ENCODE data around the gene LARGE1.

Gene LARGE1

DNA sequence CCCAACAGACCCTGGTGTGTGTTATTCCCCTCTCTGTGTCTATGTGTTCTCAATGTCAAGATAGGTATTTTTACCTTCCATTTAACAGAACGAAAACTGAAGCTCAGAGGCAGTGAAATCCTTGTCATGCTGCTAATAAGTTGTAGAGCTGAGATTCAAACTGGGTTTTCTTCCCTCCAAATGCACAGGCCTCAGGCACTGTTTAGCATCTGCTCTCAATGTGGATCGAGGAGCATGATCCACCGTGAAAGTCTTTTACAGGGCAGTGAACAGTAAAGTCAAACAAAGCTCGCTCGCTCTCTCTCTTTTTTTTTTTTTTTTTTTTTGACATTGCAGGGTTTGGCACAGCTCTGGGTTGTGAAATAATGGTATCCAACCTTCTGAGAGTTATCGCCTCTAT is 461.1 kb downstream of the LARGE1 start:
- H3K4me2 ChIP-seq (ENCODE audit: low read depth, low read length, poor library complexity, severe bottlenecking) = no peak overlapping the region
- H3K36me3 ChIP-seq (ENCODE audit: insufficient read depth, low read length) = no peaks in the 10 kb centered on the region
- TF ChIP-seq, protein P1, sequence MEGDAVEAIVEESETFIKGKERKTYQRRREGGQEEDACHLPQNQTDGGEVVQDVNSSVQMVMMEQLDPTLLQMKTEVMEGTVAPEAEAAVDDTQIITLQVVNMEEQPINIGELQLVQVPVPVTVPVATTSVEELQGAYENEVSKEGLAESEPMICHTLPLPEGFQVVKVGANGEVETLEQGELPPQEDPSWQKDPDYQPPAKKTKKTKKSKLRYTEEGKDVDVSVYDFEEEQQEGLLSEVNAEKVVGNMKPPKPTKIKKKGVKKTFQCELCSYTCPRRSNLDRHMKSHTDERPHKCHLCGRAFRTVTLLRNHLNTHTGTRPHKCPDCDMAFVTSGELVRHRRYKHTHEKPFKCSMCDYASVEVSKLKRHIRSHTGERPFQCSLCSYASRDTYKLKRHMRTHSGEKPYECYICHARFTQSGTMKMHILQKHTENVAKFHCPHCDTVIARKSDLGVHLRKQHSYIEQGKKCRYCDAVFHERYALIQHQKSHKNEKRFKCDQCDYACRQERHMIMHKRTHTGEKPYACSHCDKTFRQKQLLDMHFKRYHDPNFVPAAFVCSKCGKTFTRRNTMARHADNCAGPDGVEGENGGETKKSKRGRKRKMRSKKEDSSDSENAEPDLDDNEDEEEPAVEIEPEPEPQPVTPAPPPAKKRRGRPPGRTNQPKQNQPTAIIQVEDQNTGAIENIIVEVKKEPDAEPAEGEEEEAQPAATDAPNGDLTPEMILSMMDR (conservative IDR thresholded peaks at IDR 0.05; ENCODE audit: low read length) = no peak
- TF ChIP-seq EZH2phosphoT487 (IDR thresholded peaks at IDR 0.05; ENCODE audit: borderline replicate concordance) = no peak
- no peaks in the 10 kb centered on the region for H3K9me2 ChIP-seq (replicated peaks; ENCODE audit: low read depth, low read length)
- H3K79me2 ChIP-seq (ENCODE audit: insufficient read depth, low read length) = no peaks in the 10 kb centered on the region
- peaks cover 10% of the 10 kb centered on the region; the same call in 1 of the 2 replicates for H3K9me3 ChIP-seq (ENCODE audit: insufficient read depth, low read depth, low read length)
- no peaks in the 10 kb centered on the region for H4K20me1 ChIP-seq (ENCODE audit: insufficient read depth, low read length, poor library complexity, severe bottlenecking)
- H3K9ac ChIP-seq (ENCODE audit: low read depth, low read length, poor library complexity, severe bottlenecking) = no peak overlapping the region
- no peak overlapping the region for H2AFZ ChIP-seq (ENCODE audit: low read length)
- H3F3A ChIP-seq (ENCODE audit: low read depth) = no peaks in the 10 kb centered on the region
- H3K27me3 ChIP-seq (ENCODE audit: insufficient read depth, low read length, poor library complexity, severe bottlenecking) = no peaks in the 10 kb centered on the region
- no peak overlapping the region for H3K4me3 ChIP-seq (ENCODE audit: low read length, poor library complexity, severe bottlenecking)
- no peaks in the 10 kb centered on the region for H3K4me1 ChIP-seq (ENCODE audit: insufficient read depth, low read length, poor library complexity, severe bottlenecking)

DNA sequence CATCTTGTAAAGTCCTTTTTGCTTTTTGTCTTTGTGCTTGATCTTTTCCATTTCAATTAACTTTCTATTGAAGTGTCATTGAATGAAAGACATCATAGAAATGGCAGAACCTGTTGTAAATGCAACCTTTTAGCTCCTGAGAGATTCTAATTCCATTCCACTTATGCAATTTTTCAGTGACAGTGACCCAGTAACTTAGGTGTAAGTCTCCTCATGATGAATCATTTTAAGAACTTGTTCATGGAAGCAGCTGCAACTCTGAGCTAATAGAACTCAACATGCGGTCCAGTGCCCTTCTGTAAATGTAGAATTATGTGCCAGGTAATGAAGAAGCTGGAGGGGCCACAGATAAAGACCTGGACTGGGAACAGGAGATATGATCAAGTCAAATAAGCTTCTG is 463.8 kb downstream of the LARGE1 start:
- TF ChIP-seq EZH2phosphoT487 (IDR thresholded peaks at IDR 0.05; ENCODE audit: borderline replicate concordance) = no peak
- TF ChIP-seq, protein P1 (conservative IDR thresholded peaks at IDR 0.05; ENCODE audit: low read length) = no peak
- H3K36me3 ChIP-seq (ENCODE audit: insufficient read depth, low read length) = no peaks in the 10 kb centered on the region

DNA sequence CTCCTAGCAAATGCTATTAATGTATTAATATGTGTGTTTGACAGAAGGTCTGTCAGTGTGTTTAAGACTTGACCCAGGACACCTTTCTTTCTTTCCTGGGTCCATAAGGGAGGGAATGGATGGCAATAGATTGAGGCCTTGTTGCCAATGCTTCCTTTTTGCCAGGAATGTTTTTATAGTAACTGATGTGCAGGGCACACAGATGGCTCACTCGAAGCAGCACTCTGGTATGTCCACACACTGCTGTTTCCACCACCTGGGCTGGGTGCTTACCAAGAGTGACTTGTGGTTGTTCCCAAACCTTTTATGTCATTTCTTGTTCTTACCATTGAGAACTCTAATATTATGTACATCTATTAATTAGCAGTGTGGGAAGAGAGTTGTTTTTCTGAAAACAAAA is 465.2 kb downstream of the LARGE1 start:
- H3K36me3 ChIP-seq (ENCODE audit: insufficient read depth, low read length) = no peaks in the 10 kb centered on the region
- no peaks in the 10 kb centered on the region for H3K4me1 ChIP-seq (ENCODE audit: insufficient read depth, low read length, poor library complexity, severe bottlenecking)
- H3K4me2 ChIP-seq (ENCODE audit: low read depth, low read length, poor library complexity, severe bottlenecking) = no peak overlapping the region
- no peak overlapping the region for H3K9ac ChIP-seq (ENCODE audit: low read depth, low read length, poor library complexity, severe bottlenecking)
- H3K9me3 ChIP-seq (ENCODE audit: insufficient read depth, low read depth, low read length) = peaks cover 10% of the 10 kb centered on the region; the same call in 1 of the 2 replicates
- H3K79me2 ChIP-seq (ENCODE audit: insufficient read depth, low read length) = no peaks in the 10 kb centered on the region
- no peak for TF ChIP-seq EZH2phosphoT487 (IDR thresholded peaks at IDR 0.05; ENCODE audit: borderline replicate concordance)
- TF ChIP-seq, protein P1 (conservative IDR thresholded peaks at IDR 0.05; ENCODE audit: low read length) = no peak
- H3F3A ChIP-seq (ENCODE audit: low read depth) = no peaks in the 10 kb centered on the region
- H2AFZ ChIP-seq (ENCODE audit: low read length) = no peak overlapping the region
- H3K4me3 ChIP-seq (ENCODE audit: low read length, poor library complexity, severe bottlenecking) = no peak overlapping the region
- H4K20me1 ChIP-seq (ENCODE audit: insufficient read depth, low read length, poor library complexity, severe bottlenecking) = no peaks in the 10 kb centered on the region
- no peaks in the 10 kb centered on the region for H3K27me3 ChIP-seq (ENCODE audit: insufficient read depth, low read length, poor library complexity, severe bottlenecking)
- no peaks in the 10 kb centered on the region for H3K9me2 ChIP-seq (replicated peaks; ENCODE audit: low read depth, low read length)

More for the DNA sequence above, 463.8 kb downstream of the LARGE1 start:
- Histone ChIP-seq H3K4me3 (ENCODE audit: low read length, poor library complexity, severe bottlenecking) (no peak overlapping the region), H4K20me1 (ENCODE audit: insufficient read depth, low read length, poor library complexity, severe bottlenecking) (no peaks in the 10 kb centered on the region), H3K27me3 (ENCODE audit: insufficient read depth, low read length, poor library complexity, severe bottlenecking) (no peaks in the 10 kb centered on the region), H3F3A (ENCODE audit: low read depth) (no peaks in the 10 kb centered on the region), H3K9ac (ENCODE audit: low read depth, low read length, poor library complexity, severe bottlenecking) (no peak overlapping the region), H3K79me2 (ENCODE audit: insufficient read depth, low read length) (no peaks in the 10 kb centered on the region), H3K9me2 (replicated peaks; ENCODE audit: low read depth, low read length) (no peaks in the 10 kb centered on the region), H2AFZ (ENCODE audit: low read length) (no peak overlapping the region), H3K9me3 (ENCODE audit: insufficient read depth, low read depth, low read length) (peaks cover 10% of the 10 kb centered on the region; the same call in 1 of the 2 replicates), H3K4me2 (ENCODE audit: low read depth, low read length, poor library complexity, severe bottlenecking) (no peak overlapping the region), H3K4me1 (ENCODE audit: insufficient read depth, low read length, poor library complexity, severe bottlenecking) (no peaks in the 10 kb centered on the region)
